NCI-H226 (cell line): ENCODE results near the gene CADM2.

Experiments
- DNase-seq: peaks from one replicate; pipeline ENCODE4 v3.0.0-alpha.2; 2015

Gene CADM2

DNA sequence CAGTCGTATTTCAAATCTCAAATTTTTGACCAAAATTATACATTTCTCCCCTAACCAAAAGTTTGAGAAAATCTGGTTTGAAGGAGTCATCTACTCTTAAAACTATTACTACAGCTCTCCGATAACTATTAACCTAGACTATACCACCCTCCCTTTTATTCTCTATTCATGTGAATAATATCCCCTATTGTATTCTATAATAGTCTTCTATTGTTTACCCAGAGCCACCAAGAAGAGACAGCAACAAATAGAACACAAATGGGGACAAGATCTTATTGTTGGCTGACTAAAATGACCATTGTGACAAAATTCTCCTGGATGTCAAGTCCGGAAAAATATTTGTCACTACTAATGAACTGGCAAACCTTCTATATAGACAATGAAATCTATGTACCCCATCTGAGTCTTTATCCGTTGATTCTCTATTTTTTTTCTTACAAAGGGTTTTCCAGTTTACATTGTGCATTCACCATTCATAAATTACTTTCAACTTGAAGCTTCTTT lies 618.0 kb downstream of the CADM2 start:
- DNase-seq, result no peak

DNA sequence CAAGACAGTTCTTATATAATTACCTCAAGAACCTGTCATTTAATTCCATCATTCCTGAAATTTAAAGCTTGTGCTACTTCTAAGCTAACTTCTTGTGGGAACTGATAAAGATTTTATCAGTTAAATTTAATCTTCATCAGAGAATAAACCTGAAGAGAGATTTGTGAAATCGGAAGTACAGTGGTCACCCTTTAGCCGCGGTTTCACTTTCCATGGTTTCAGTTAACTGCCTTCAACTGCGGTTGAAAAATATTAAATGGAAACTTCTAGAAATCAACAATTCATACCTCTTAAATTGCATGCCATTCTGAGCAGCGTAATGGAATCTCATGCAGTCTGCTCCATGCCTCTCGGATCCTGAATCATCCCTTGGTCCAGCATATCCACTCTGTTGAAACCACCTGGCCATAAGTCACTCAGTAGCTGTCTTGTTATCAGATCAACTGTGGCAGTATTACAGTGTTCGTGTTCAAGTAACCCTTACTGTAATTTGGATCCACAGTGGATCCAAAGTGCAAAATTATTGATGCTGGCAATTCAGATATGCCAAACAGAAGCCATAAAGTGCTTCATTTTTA lies 626.1 kb downstream of the CADM2 start:
- no peak for DNase-seq

DNA sequence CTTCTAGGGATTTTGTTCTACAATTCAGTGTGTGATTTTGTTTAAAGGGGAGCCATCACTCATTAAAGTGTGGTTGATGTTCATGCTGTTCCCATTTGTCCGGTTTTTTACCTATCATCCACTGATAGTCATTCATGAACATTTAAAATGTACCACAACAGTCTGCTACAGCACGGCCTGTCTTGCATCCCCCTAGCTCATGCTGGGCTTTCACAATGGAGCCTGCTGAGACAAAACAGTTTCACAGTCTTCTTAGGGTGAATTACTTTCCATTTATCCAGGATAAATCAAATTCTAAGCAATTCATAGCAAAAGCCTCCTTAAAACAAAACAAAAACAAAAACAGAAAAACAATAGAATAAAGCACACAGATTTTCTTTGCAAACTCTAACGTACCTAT lies 627.2 kb downstream of the CADM2 start:
- no peak for DNase-seq

DNA sequence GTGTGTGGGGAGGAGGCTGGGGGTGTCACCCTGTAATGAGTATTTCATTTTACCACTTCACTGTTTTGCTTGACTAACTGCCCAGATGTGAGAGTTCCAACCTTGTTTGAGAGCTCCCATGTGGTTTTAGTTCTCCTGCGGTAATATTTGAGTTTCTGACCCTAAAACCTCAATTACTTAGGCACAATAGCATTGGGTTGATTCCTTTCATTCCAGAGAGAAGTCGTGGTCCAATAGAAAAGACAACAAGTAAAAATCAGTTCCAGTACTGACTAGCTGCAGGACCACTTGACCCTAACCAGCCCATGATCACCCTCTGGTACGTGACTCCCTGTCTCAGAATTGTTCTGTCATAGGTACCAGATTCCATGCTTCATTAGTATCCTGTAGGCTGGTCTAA lies 630.4 kb downstream of the CADM2 start:
- peak; percentile 61 for DNase-seq

DNA sequence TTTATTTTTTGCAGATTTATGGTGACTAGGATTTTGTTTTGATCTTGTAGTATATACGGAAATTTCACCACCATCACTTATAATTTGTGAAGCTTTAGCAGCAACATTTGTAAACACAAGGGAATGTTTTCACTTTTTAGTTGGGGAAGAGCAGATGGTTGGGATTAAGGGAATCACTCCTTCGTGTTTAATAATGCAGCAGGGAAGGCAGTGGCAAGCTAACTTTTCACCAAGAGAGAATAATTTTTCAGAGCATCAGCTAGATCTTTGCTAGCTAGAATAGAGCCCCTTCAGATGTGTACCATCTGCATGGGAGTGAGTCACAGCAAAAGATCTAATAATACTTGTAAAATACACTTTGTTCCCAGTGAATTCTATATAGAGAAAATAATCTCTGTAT lies 632.7 kb downstream of the CADM2 start:
- DNase-seq, result no peak

DNA sequence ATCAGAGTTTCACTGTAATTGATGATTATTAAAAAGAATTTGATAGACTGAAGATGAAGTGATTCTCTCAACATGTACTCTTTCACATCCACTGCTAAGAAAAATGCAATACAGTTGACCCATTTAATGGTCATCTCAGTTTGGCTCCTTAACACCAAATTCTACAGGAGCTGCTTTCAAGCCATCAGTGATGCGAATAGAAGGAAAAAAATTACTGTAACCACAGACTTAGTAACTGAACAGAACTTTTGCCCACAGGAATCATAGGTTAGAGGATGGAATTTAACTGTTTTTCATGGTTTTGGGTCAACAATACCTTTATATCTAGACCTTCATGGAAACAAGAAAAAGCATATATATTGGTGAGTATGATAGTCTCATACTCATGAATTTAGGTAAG lies 633.5 kb downstream of the CADM2 start:
- DNase-seq, result no peak

DNA sequence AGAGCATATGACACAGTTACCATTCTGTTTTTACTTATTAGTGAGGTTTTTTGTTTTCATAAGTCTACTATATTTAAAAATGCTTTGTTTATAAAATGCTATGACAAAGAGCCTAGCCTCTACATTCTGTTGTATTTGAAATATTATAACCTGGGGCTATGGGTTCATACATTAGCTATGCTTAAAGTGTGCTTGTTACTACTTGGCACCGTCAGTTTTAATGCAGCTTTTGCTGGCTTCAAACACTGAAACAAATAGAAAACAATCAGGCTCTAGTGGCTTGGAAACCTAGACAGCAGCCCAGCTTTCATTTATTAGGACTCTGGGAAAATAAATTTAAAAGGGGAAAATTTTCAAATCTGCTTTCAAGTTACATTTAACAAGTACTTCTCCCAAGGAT lies 635.9 kb downstream of the CADM2 start:
- peak; percentile 32 for DNase-seq

DNA sequence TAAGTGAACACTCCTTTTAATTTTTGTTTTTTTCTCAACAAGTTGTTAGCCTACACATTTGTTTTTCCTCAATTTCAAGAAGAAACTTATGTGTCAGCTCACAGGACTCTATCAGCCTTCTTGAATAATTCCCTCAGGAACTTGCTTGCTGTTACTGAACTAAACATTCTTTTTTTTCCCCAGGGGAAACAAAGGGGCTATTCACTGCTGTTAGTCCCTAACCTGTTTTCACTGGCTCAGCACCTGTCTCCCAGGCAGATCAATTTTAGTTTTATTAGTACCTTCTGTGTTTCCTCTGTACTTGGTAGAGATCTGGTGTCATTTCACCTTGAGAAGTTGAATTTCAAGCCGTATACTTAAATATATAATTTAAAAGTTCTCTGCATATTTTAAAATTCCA lies 644.6 kb downstream of the CADM2 start:
- no peak for DNase-seq

DNA sequence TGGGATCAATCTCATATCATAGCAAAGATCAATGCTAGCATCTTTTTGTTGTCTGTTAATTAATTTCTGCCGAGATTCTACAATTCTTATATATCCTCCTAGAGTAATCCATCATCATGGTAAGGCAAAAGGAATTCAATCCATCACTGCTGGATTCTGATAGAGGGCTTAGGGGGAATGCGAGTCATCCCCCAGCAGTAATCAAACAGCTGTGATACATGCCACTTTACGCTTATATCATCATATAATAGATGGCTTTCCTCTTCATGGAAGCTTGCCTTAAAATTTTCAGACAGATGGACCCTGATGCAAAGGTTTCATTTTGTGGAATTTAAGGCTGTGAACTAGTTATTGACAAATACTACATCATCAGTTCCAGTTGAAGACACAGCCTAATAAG lies 645.9 kb downstream of the CADM2 start:
- DNase-seq, result peak; percentile 20

DNA sequence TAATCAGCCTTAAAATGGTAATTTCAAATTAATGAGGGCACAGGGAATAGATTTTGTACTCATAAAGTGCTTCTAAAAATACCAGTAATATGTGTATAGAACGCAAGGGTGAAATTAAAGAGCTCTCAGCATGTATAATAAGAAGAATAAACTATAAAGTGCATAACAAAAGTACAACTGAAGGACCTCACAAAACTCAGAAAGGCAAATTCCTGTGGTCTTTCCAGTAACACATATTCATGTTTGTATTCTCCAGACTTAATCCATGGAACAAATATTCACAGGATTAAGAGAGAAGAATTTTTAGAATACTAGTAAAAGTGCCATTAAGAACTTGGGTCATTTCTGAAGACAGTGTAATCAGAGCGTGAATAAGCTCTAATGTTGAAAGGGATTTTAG lies 646.3 kb downstream of the CADM2 start:
- no peak for DNase-seq

DNA sequence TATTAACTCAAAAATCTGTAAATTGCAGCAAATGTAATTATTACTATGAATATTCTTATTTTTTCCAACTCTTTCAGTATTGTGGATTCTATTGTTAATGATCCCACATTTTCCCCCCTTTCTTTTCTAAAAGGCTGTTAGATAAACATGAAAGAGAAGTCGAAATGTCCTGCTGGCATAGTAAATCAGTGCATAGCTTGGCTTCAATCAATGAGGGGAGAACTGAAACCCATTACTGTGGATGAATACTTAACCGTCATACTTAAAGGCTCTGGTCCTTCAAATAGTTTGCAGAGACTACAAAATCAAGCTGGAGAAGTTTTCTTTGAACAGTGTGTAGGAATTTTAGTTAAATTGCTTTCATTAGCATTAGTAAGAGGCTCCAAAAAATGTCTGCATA lies 667.9 kb downstream of the CADM2 start:
- DNase-seq, result no peak

DNA sequence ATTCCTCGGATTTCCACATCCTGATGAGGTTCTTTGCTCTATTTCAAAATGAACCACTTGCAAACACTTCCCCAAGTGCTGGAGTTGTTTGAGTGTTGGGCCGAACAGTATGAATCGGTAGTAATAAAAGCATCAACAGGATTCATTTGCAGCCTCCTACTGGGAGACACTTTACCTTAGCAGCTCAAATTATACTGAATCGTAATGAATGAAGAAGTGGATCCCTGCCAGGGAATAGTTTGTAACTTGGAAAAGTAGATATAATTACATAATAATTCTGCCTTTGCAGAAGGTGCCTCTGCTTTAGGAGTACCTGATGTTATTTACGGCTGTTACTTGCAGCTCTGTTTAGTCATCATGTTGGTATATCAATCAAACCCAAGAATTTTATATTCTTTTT lies 669.1 kb downstream of the CADM2 start:
- DNase-seq, result no peak

DNA sequence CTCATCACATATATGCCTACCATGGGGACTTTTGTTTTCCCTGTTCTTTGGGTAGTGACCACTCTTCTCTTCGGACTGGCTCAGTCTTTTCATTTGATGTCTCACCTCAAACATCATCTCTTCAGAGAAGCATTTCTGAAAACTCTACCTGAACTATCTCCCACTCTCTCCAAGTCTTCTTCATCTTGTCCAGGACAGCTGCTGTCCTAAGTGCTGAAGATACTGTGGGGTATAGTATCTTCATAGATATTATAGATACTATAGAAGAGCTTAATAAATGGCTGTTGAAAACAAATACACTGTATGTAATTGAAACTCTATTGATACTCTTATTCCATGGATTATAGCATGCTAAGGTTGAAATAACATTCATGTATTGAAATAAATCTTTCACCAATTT lies 672.3 kb downstream of the CADM2 start:
- DNase-seq, result no peak

DNA sequence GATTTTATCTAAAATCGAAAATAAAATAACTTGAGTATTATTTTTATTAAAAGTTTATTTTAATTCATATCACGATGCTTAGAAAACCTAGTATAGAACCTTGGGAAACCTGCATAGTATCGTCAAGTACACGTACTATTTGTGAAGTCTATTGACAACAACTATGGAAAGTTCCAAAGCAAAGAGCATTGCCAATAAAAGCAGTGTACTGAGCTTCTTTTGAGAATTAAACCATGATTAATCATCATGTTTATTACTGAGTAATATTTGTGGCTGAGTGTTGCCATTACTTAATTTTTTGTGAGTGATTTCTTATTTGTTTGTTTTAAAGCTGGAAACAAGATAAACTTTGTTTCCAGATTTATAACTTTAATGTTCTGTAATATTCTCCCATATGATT lies 674.1 kb downstream of the CADM2 start:
- DNase-seq, result no peak

DNA sequence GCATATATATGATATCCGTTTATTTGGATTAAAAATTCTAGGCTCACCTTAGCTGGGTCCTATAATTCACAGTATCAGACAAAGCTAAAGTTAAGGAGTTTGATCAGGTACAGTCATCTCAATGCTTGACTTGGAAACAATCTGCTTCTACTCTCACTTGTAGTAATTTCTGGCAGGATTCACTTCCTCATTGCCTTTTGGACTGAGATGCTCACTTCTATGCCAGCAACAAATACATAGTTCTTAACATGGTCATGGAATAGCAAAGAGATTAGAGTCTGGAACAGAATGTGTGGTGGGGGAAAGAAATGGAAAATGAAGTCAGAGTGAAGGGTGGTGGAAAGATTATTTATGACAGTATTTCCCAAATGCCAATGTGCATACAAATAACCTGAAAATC lies 693.6 kb downstream of the CADM2 start:
- peak; percentile 16 for DNase-seq

DNA sequence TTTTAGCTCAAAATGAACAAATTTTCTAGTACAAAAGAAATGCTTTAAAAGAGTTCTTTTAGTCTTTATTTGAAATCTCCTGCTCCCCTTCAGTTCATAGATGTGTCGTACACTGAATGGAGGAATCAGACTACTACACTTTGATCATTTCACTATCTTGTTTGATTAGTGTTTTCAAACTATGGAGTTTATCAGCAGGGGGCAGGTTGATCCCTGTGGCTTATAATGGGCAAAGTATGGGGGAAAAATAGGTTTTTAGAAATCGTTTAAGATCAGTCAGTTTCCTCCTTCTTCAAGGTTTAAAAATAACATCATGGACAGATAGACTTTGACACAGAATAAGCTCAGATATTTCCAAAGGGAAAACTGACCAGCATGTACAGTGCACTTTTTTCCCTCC lies 701.7 kb downstream of the CADM2 start:
- no peak for DNase-seq

DNA sequence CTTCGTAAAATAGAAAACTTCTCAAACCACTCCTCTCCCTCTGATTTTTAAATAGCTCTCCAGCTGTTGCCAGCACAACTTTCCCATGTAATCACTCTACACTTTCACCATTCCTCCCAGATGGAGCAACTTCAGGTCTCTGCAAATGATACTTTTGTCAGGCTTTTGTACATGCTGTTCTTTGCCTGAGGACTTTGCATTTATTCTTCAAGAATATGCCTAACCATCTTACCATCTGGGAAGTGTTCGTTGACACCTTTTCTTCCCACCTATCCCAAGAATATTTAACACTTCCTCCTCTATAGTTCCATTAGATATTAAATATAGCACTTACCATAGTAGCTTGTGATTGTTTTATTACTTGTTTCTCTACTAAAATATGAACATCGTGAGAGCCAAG lies 703.7 kb downstream of the CADM2 start:
- no peak for DNase-seq

DNA sequence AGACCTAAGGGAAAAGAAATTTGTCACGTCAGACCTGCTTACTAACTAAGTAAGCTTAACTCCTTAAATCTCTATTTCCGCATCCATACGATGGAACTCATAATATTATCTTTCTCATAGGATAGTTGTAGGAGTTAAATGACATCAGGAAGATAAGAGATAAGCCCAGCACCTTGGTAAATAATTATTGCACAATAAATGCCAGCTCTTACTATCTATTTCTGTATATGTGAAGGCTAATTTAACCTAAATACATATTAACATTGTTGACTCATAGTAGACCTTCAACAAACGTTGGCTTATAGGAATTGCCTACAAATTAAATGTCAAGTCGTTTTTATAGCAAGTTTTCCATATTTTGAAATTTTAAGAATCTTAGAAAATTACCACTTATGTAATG lies 709.0 kb downstream of the CADM2 start:
- DNase-seq, result no peak

DNA sequence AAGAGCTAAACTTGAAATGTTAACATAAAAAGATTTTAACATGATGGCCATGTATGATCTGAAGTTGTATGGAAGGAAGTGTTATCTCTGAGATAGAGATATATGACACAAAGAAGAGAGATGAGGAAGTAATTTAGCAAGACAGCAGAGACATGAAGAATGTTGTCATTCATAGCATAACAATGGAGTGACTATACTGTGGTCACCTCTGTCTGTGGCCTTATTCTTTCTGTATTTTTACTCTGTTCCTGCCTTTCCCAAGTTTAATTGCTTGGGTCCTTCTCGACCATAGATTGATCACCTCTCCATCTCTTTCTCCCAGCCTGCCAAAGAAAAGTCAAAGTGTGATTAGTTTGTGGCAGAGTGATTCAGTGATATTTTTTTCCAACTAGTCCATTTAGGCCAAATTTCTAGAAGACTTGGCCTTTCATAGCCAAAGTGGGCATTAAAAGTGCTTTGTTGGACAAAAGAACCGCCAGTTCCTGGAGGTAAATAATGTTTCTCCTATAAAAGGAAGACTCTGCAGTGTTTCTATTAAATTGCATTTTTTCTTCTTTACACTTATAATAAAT lies 711.9 kb downstream of the CADM2 start:
- DNase-seq, result no peak

DNA sequence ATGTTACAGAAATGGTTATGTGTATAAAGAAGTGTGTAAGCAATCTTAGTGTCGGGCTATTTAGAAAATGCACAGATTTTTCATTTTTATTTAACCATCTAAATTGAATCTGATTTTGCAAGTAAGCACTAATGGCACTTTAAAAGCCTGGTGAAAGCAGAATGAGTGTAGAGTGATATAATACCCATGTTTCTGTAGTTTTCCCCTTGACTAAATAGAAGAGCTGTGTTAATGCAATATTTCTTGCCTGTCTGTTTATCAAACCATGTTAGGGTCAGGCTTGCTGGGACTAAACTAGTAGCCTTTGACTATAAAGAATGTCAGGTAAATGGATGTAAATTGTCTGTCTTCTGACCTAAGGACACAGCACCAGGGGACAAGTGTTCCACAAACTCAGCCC lies 714.0 kb downstream of the CADM2 start:
- DNase-seq, result no peak

DNA sequence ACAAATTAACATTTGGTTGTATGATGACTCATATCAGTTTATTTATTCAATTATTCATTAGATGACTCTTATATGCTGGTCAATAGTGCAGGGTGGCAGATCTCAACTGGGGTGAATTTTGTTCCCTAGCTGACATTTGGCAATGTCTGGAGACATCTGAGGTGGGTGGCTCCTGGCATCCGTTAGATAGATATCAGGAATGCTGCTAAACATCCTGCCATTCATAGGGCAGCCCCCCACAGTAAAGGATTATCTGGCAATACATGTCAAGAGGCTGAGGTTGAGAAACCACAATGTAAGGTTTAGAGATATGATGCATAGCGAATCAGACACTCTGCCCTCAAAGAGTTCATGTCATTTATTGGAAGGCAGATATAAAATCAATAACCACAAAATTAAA lies 719.9 kb downstream of the CADM2 start:
- DNase-seq, result no peak

DNA sequence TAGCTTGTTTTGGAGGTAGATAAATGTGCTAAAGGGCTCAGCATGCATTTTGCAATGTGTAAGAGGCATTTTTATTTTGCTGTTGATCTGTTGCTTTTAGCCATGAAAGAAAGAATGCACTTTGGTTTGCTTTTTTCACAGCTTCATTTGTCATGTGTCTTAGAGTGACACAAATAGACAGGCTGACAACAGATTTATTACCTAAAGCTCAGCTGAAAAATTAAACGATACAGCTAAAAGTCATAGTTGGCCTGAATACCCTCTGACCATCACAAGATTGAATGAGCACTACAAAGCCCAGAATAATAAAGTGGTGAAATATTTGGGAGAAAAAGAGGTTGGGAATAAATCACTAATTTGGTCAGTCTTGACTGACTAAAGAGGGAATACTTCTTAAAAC lies 723.1 kb downstream of the CADM2 start:
- DNase-seq, result no peak

DNA sequence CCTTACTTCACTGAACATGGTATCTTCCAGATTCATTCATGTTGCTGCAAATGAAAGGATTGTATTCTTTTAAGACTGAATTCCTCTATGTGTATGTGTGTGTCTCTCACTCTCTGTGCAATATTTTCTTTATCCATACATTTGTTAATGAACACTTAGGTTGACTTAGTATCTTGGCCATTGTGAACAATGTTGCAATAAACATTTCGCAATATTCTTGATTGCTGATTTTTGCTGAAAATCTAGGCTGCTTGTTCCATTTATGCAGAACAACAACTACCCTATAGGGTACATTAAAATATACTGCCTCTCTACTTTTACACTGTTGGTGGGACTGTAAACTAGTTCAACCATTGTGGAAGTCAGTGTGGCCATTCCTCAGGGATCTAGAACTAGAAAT lies 732.4 kb downstream of the CADM2 start:
- DNase-seq, result no peak

DNA sequence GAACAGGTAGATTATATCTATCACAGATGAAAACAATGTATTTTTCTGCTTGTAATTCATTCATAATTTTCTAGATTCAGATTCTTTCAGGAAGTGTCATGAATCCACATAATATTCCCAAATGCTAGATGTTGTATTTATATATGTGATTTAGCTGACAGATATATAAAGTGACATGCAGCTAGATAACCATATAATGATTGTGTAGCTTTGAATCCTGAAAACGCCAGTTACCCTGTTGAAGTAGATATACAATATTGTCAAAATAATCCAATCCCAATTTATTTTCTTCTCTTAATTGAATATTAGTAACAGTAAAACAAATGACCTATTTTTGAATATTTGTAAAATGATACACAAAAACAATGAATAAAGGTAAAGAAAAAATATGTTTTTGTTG lies 738.4 kb downstream of the CADM2 start:
- DNase-seq, result no peak

DNA sequence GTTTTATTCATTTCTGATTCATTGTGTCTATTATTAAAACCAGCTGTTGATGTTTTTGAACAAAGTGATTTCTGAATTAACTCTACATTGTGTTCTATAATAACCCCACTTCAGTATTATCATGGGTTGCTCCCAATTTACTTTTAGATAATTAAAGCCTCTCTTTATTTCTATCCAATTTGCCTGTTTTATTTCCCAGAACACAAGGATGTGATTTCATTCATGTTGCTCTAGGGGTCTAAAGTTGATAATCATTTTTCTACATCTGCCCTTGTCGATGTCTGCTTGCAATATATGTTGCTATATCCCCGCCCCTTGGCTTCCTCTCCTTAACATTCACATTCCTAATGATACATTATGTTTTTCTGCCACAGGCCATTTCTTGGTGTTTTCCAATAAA lies 747.3 kb downstream of the CADM2 start:
- no peak for DNase-seq
